GM13976 (cell line): ENCODE measurements around the gene HIVEP3.

Experiments used
- DNase-seq: peaks from one replicate; pipeline ENCODE4 v3.0.0; 2012; ENCODE audit warnings: low spot score
- CTCF ChIP-seq: IDR thresholded peaks from 2 replicates; pipeline ENCODE4 v1.5.1; 2012; ENCODE audit warnings: borderline replicate concordance, mild to moderate bottlenecking; ENCODE audit not compliant: insufficient read depth; ENCODE audit errors: extremely low read depth, missing control alignments, control extremely low read depth
- in situ Hi-C: fragments of 300-500 bp; cut with MboI; formaldehyde crosslinking; loops from one replicate; pipeline ENCODE4 v1.12.0; 2022; ENCODE audit warnings: low sequenced_read_pairs, mixed read lengths, inconsistent platforms; ENCODE audit not compliant: unreplicated experiment

The HIVEP3 gene

GRCh38 chr1:41860771-41861170 is 58.0 kb downstream of the HIVEP3 start:
- TF ChIP-seq CTCF: no peak
- in situ Hi-C loops: no loop called here
- no peak for DNase-seq

- no peak for DNase-seq
- in situ Hi-C loops: no loop called here
- TF ChIP-seq CTCF: no peak
Observed at GRCh38 chr1:41860214-41860613, 58.5 kb downstream of the HIVEP3 start.

GRCh38 chr1:41859686-41860085 is 59.0 kb downstream of the HIVEP3 start:
- no peak for TF ChIP-seq CTCF
- in situ Hi-C loops: no loop called here
- no peak for DNase-seq

GRCh38 chr1:41856944-41857285 is 61.8 kb downstream of the HIVEP3 start:
- TF ChIP-seq CTCF: no peak
- in situ Hi-C loops: no loop called here

GRCh38 chr1:41856151-41856943 is 62.4 kb downstream of the HIVEP3 start:
- TF ChIP-seq CTCF: no peak
- no peak for DNase-seq
- in situ Hi-C loops: no loop called here

More at GRCh38 chr1:41856944-41857285, 61.8 kb downstream of the HIVEP3 start:
- no peak for DNase-seq

GRCh38 chr1:41855713-41856112 is 63.0 kb downstream of the HIVEP3 start:
- DNase-seq: no peak
- in situ Hi-C loops: no loop called here
- no peak for TF ChIP-seq CTCF
